ENCODE measurements around the gene CACNA1F.

GRCh38 chrX:49209434-49210251 is 23.5 kb downstream of the CACNA1F start:
- TF ChIP-seq CTCF (IDR thresholded peaks at IDR 0.05) = no peak
- no peak for TF ChIP-seq POLR2A (IDR thresholded peaks at IDR 0.05)
- no peak for TF ChIP-seq POLR2AphosphoS5 (IDR thresholded peaks at IDR 0.05)
- no peak for TF ChIP-seq EP300 (IDR thresholded peaks at IDR 0.05; ENCODE audit: low read depth)
